Neural cell (in vitro differentiated cells): Measurements from ENCODE around the gene JMJD1C.

ENCODE experiments used
- MXI1 ChIP-seq: fragments of 450-650 bp; conservative IDR thresholded peaks from 2 replicates; pipeline ENCODE4 v1.6.1; 2014; ENCODE audit warnings: antibody characterized with exemption, mild to moderate bottlenecking; ENCODE audit not compliant: poor library complexity, severe bottlenecking
- POLR2AphosphoS5 ChIP-seq: IDR thresholded peaks from 2 replicates; pipeline ENCODE4 v1.6.1; 2012
- RAD21 ChIP-seq: fragments of 450-650 bp; conservative IDR thresholded peaks from 2 replicates; pipeline ENCODE4 v1.6.1; 2014; ENCODE audit warnings: antibody characterized with exemption, mild to moderate bottlenecking, moderate library complexity
- REST ChIP-seq: IDR thresholded peaks from 2 replicates; pipeline ENCODE4 v1.6.1; 2012; ENCODE audit warnings: borderline replicate concordance
- SMC3 ChIP-seq: fragments of 450-650 bp; conservative IDR thresholded peaks from 2 replicates; pipeline ENCODE4 v1.6.1; 2014; ENCODE audit warnings: antibody characterized with exemption, mild to moderate bottlenecking, moderate library complexity; ENCODE audit not compliant: poor library complexity
- TAF1 ChIP-seq: IDR thresholded peaks from 2 replicates; pipeline ENCODE4 v1.6.1; 2012; ENCODE audit warnings: low read depth
- TF ChIP-seq, protein P1 (sequence below): fragments of 450-650 bp; IDR thresholded peaks from 2 replicates; pipeline ENCODE4 v1.5.1; 2014; ENCODE audit warnings: antibody characterized with exemption, mild to moderate bottlenecking, moderate library complexity; ENCODE audit not compliant: poor library complexity, severe bottlenecking

DNA sequence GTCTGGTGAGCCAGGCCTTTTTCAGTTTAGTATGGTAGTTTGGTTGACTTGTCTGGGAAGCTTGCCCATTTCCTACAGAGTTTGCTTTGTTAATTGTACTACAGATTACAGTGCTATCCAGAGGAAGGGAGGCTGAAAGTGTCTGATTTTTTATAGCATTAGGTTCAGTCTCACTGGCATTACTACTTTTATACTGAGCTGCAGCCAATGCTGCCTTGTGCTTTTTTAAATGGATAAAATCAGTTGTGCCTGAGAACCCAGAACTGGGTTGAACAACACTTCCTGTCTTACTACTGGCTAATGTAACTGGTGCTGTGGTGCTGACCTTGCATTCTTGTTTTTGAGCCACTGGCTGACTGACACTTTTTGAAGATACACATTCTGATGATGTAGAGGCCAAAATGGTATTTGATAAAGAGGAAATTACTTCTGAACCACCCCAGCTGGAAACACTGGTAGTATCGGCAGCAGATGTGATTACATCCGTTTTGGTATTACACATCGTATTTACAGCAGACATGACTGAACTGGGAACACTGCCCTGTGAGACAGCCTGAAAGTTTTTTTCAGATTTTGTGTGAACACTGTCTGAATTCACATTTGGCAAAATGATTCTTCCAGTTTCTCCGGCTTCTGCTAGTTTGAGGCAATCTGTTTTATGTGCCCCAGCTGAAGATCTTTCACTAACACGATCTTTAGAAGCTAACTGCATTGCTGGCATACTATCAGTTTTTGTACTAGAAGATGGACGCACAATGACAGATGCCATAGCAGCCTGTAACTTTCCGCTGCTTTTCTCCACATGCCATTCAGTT, 258.6 kb downstream of the JMJD1C start:
- TF ChIP-seq, protein P1, sequence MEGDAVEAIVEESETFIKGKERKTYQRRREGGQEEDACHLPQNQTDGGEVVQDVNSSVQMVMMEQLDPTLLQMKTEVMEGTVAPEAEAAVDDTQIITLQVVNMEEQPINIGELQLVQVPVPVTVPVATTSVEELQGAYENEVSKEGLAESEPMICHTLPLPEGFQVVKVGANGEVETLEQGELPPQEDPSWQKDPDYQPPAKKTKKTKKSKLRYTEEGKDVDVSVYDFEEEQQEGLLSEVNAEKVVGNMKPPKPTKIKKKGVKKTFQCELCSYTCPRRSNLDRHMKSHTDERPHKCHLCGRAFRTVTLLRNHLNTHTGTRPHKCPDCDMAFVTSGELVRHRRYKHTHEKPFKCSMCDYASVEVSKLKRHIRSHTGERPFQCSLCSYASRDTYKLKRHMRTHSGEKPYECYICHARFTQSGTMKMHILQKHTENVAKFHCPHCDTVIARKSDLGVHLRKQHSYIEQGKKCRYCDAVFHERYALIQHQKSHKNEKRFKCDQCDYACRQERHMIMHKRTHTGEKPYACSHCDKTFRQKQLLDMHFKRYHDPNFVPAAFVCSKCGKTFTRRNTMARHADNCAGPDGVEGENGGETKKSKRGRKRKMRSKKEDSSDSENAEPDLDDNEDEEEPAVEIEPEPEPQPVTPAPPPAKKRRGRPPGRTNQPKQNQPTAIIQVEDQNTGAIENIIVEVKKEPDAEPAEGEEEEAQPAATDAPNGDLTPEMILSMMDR = no peak
- no peak for TF ChIP-seq MXI1
- TF ChIP-seq POLR2AphosphoS5 = no peak
- no peak for TF ChIP-seq RAD21
- TF ChIP-seq TAF1 = no peak
- TF ChIP-seq REST = no peak
- TF ChIP-seq SMC3 = no peak
